ENCODE data around the gene PHYKPL.

- no peak for TF ChIP-seq POLR2A (IDR thresholded peaks at IDR 0.05)
- no peak for TF ChIP-seq CTCF (IDR thresholded peaks at IDR 0.05)
These were observed 40.9 kb downstream of the PHYKPL start for GRCh38 chr5:178191661-178192060.
